Right lobe of liver (tissue), 4 donors: ENCODE results near the gene MMAB.

Experiments used
- POLR2A ChIP-seq: fragments of 450-650 bp; IDR thresholded peaks from one replicate; pipeline ENCODE4 v1.6.1; 2017; ENCODE audit warnings: antibody characterized with exemption, mild to moderate bottlenecking
- TF ChIP-seq, protein P1 (sequence below), 4 donors: fragments of 200-600 bp in 3 of 4; fragments of 450-650 bp in 1 of 4; IDR thresholded peaks; one replicate each; pipeline versions ENCODE4 v1.5.1 to v1.8.0; 2016 to 2022; ENCODE audit warnings: antibody characterized with exemption in 4 of 4, mild to moderate bottlenecking in 2 of 4
- donor health status: DM: no; HTN: no; CAD: no.
- donor health status: DM: no; HTN: no; CAD: no.
- donor health status: DM: no; HTN: yes; CAD: no.

DNA sequence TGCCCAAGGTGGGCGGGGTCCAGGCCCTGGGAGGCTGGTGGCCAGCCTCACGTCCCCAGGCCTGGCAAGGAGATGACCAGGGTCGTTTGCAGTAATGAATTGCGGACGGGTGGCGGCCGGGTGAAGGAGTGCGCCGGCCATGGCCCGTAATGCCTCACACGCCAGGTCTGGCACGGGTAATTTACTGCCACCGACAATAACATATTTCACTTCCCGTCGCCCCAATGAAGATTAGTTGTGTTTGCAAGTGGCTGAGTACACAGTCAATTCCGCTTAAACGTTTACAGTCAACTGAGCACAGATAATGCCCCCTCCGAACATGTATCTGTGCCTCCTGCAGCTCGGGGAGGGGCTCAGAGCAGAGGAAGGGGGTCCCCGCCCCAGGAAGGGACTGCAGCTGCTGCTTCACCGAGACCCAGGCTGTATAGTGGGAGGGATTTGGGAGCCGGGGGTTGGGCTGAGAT, 48.6 kb upstream of the MMAB start:
- TF ChIP-seq POLR2A = no peak
- TF ChIP-seq, protein P1, sequence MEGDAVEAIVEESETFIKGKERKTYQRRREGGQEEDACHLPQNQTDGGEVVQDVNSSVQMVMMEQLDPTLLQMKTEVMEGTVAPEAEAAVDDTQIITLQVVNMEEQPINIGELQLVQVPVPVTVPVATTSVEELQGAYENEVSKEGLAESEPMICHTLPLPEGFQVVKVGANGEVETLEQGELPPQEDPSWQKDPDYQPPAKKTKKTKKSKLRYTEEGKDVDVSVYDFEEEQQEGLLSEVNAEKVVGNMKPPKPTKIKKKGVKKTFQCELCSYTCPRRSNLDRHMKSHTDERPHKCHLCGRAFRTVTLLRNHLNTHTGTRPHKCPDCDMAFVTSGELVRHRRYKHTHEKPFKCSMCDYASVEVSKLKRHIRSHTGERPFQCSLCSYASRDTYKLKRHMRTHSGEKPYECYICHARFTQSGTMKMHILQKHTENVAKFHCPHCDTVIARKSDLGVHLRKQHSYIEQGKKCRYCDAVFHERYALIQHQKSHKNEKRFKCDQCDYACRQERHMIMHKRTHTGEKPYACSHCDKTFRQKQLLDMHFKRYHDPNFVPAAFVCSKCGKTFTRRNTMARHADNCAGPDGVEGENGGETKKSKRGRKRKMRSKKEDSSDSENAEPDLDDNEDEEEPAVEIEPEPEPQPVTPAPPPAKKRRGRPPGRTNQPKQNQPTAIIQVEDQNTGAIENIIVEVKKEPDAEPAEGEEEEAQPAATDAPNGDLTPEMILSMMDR (IDR thresholded peaks at IDR 0.05) = no peak
